Caco-2 (cell line): ENCODE results near the gene MPDU1. TPM values are rescaled to one million over a fixed set of nuclear protein-coding genes. Genes with fewer than 3 reads are reported as not detected.

Source experiments
- BruUV-seq: library from RNA; stranded (reverse); fragments of 400-500 nt; replicated peaks from 2 replicates; lab custom pipeline; 2021; lab: Mats Ljungman, UMichigan
- CTCF ChIA-PET: fragments of 300-600 bp; sonication (Branson Sonifier 250); formaldehyde crosslinking; loops from one replicate; lab custom pipeline; 2022; ENCODE audit warnings: antibody characterized with exemption; lab: Charles Lee
- POLR2A ChIA-PET: fragments of 300-600 bp; sonication (Branson Sonifier 250); formaldehyde crosslinking; loops from one replicate; lab custom pipeline; 2022; ENCODE audit warnings: antibody characterized with exemption; lab: Charles Lee
- DNase-seq, 2 experiments: peaks; one replicate each; pipeline versions ENCODE4 v3.0.0 to v3.0.0-alpha.2; 2020 to 2022
- H3K27me3 ChIP-seq: replicated peaks from 2 replicates; pipeline ENCODE4 v1.6.0; 2011; ENCODE audit warnings: low read length; ENCODE audit not compliant: control insufficient read depth, insufficient read depth
- H3K36me3 ChIP-seq: 2 replicates; pipeline ENCODE4 v1.5.1; 2011; ENCODE audit warnings: low read length; ENCODE audit not compliant: control insufficient read depth, insufficient read depth
- H3K4me1 ChIP-seq: fragments of 250-450 bp; sonication (Bioruptor Pico); 2 replicates; pipeline ENCODE4 v1.5.1; 2020; ENCODE audit warnings: mild to moderate bottlenecking
- H3K4me3 ChIP-seq: 2 replicates; pipeline ENCODE4 v1.5.1; 2011; ENCODE audit warnings: low read depth, mild to moderate bottlenecking, control low read depth, low read length
- H3K9me3 ChIP-seq: fragments of 250-450 bp; sonication (Bioruptor Pico); 2 replicates; pipeline ENCODE4 v1.5.1; 2020; ENCODE audit warnings: mild to moderate bottlenecking, moderate library complexity
- H3K27ac Mint-ChIP-seq: one replicate; pipeline ENCODE4 v1.8.0; 2022; ENCODE audit warnings: mixed read lengths; ENCODE audit not compliant: unreplicated experiment
- H3K27me3 Mint-ChIP-seq: one replicate; pipeline ENCODE4 v1.8.0; 2022; ENCODE audit warnings: mixed read lengths; ENCODE audit not compliant: insufficient read depth, unreplicated experiment
- H3K36me3 Mint-ChIP-seq: one replicate; pipeline ENCODE4 v1.8.0; 2022; ENCODE audit warnings: mild to moderate bottlenecking, mixed read lengths; ENCODE audit not compliant: insufficient read depth, unreplicated experiment
- H3K4me1 Mint-ChIP-seq: one replicate; pipeline ENCODE4 v1.8.0; 2022; ENCODE audit warnings: low read depth, mixed read lengths; ENCODE audit not compliant: unreplicated experiment
- H3K4me3 Mint-ChIP-seq: one replicate; pipeline ENCODE4 v1.8.0; 2022; ENCODE audit warnings: mild to moderate bottlenecking, moderate library complexity, mixed read lengths; ENCODE audit not compliant: unreplicated experiment
- H3K9me3 Mint-ChIP-seq: one replicate; pipeline ENCODE4 v1.8.0; 2022; ENCODE audit warnings: mixed read lengths; ENCODE audit not compliant: unreplicated experiment
- CTCF ChIP-seq, 2 experiments: fragments of 200-600 bp in 1 of 2; IDR thresholded peaks; 1 replicate in 1 of 2; 2 replicates in 1 of 2; pipeline versions ENCODE4 v1.5.1 to v1.8.0; 2011 to 2022; ENCODE audit warnings: antibody characterized with exemption in 1 of 2, control low read depth in 1 of 2, inconsistent platforms in 1 of 2, low read depth in 1 of 2, low read length in 1 of 2, mild to moderate bottlenecking in 1 of 2, moderate library complexity in 1 of 2; ENCODE audit not compliant: insufficient read depth in 1 of 2, severe bottlenecking in 1 of 2, unreplicated experiment in 1 of 2
- intact Hi-C: fragments of 100-400 bp; cut with micrococcal nuclease; formaldehyde crosslinking; loops from one replicate; pipeline ENCODE4 v1.10.0; 2022; ENCODE audit not compliant: unreplicated experiment
- total RNA-seq: library from RNA; stranded (reverse); gene quantifications from 2 replicates; pipeline ENCODE4 v1.2.3, GENCODE V29; 2022

The MPDU1 gene
- total RNA-seq, 1 experiment from 2014 or later: 44.2 TPM

GRCh38 chr17:7557775-7558543 is 25.7 kb upstream of the MPDU1 start:
- H3K4me1 Mint-ChIP-seq: peaks cover 7% of the 10 kb centered on the region
- no peak overlapping the region for H3K4me3 Mint-ChIP-seq
- peaks cover 21% of the 10 kb centered on the region for H3K36me3 Mint-ChIP-seq
- ChIA-PET POLR2A (no interaction called here), CTCF (no interaction called here)
- H3K4me1 ChIP-seq: peaks cover 4% of the 10 kb centered on the region; the same call in 1 of the 2 replicates
- TF ChIP-seq CTCF (IDR thresholded peaks at IDR 0.05; ENCODE audit: insufficient read depth in 1 of 2, low read depth in 1 of 2, low read length in 1 of 2, severe bottlenecking in 1 of 2, unreplicated experiment in 1 of 2): no peak
- no peaks in the 10 kb centered on the region for H3K27me3 Mint-ChIP-seq
- no peaks in the 10 kb centered on the region for H3K9me3 ChIP-seq
- no peak overlapping the region for H3K4me3 ChIP-seq
- intact Hi-C loops: no loop called here
- no TSS peak for BruUV-seq
- H3K36me3 ChIP-seq: no peaks in the 10 kb centered on the region
- DNase-seq: no peak
- H3K27me3 ChIP-seq: no peaks in the 10 kb centered on the region
- no peaks in the 10 kb centered on the region for H3K9me3 Mint-ChIP-seq
- H3K27ac Mint-ChIP-seq: no peak overlapping the region

GRCh38 chr17:7558544-7559319 is 24.9 kb upstream of the MPDU1 start, which contains the start of gene TNFSF13:
Gene TNFSF13, plus strand, starts transcription at chr17:7558750. Its CDS starts 290 bp downstream, at chr17:7559040.
- DNase-seq: no peak
- H3K9me3 Mint-ChIP-seq: no peaks in the 10 kb centered on the region
- no peak within 1 kb of the TSS for H3K27ac Mint-ChIP-seq
- H3K36me3 Mint-ChIP-seq: peaks cover 26% of the 10 kb centered on the region
- Histone ChIP-seq H3K4me1 (peaks cover 4% of the 10 kb centered on the region; the same call in 1 of the 2 replicates), H3K27me3 (no peaks in the 10 kb centered on the region), H3K36me3 (no peaks in the 10 kb centered on the region), H3K4me3 (no peak within 1 kb of the TSS), H3K9me3 (no peaks in the 10 kb centered on the region)
- H3K27me3 Mint-ChIP-seq: no peaks in the 10 kb centered on the region
- ChIA-PET CTCF (interaction anchor here (0.7 kb wide), 1 partner anchor 122 kb away, joined by 3 read pairs; no protein-coding TSS in a partner anchor), POLR2A (no interaction called here)
- intact Hi-C loops: no loop called here
- BruUV-seq: no TSS peak
- no peak for TF ChIP-seq CTCF (IDR thresholded peaks at IDR 0.05; ENCODE audit: insufficient read depth in 1 of 2, low read depth in 1 of 2, low read length in 1 of 2, severe bottlenecking in 1 of 2, unreplicated experiment in 1 of 2)
- H3K4me1 Mint-ChIP-seq: peaks cover 7% of the 10 kb centered on the region
- H3K4me3 Mint-ChIP-seq: no peak within 1 kb of the TSS
